ENCODE measurements around the gene TNPO2.

The TNPO2 gene

GRCh38 chr19:12666265-12667048, 57.3 kb downstream of the TNPO2 start, which contains the start of the genes MAN2B1 and WDR83:
TSS of gene MAN2B1 (minus strand) at chr19:12666742. CDS start at chr19:12666701, 41 bp downstream.
TSS of gene WDR83 (plus strand) at chr19:12666807. CDS start at chr19:12669791, 2,984 bp downstream.
- Mint-ChIP-seq H3K36me3 (ENCODE audit: low read depth) (peaks cover 25% of the 10 kb centered on the region), H3K9me3 (no peaks in the 10 kb centered on the region), H3K4me1 (peaks cover 52% of the 10 kb centered on the region), H3K27ac (peak within 1 kb of the TSS; percentile 96), H3K27me3 (no peaks in the 10 kb centered on the region), H3K4me3 (peak within 1 kb of the TSS; percentile 96)
- DNase-seq (peak; percentile 88), ATAC-seq (peak; percentile 73)

- peaks cover 32% of the 10 kb centered on the region for H3K36me3 Mint-ChIP-seq (ENCODE audit: low read depth)
- ATAC-seq (peak; percentile 31), DNase-seq (peak; percentile 41)
- no peaks in the 10 kb centered on the region for H3K9me3 Mint-ChIP-seq
- peaks cover 50% of the 10 kb centered on the region for H3K4me1 Mint-ChIP-seq
- H3K4me3 Mint-ChIP-seq, result peak overlapping the region; percentile 96
- peak overlapping the region; percentile 96 for H3K27ac Mint-ChIP-seq
- no peaks in the 10 kb centered on the region for H3K27me3 Mint-ChIP-seq
These were observed 58.0 kb downstream of the TNPO2 start for GRCh38 chr19:12665671-12666264.

- DNase-seq, result peak; percentile 66
- peak overlapping the region; percentile 96 for H3K27ac Mint-ChIP-seq
- no peaks in the 10 kb centered on the region for H3K27me3 Mint-ChIP-seq
- ATAC-seq, result peak; percentile 30
- H3K4me3 Mint-ChIP-seq, result peak overlapping the region; percentile 96
- no peaks in the 10 kb centered on the region for H3K9me3 Mint-ChIP-seq
- H3K36me3 Mint-ChIP-seq (ENCODE audit: low read depth), result peaks cover 35% of the 10 kb centered on the region
- H3K4me1 Mint-ChIP-seq, result peaks cover 46% of the 10 kb centered on the region
These were observed 58.5 kb downstream of the TNPO2 start for GRCh38 chr19:12665281-12665573.

GRCh38 chr19:12664406-12665280, 59.1 kb downstream of the TNPO2 start:
- Mint-ChIP-seq H3K9me3 (no peaks in the 10 kb centered on the region), H3K27me3 (no peaks in the 10 kb centered on the region), H3K4me1 (peaks cover 43% of the 10 kb centered on the region), H3K36me3 (ENCODE audit: low read depth) (peaks cover 39% of the 10 kb centered on the region), H3K4me3 (peak overlapping the region; percentile 96), H3K27ac (peak overlapping the region; percentile 96)
- DNase-seq (no peak), ATAC-seq (no peak)

- H3K27ac Mint-ChIP-seq, result no peak overlapping the region
- no peak for DNase-seq
- no peaks in the 10 kb centered on the region for H3K27me3 Mint-ChIP-seq
- no peak overlapping the region for H3K4me3 Mint-ChIP-seq
- H3K36me3 Mint-ChIP-seq (ENCODE audit: low read depth), result peaks cover 48% of the 10 kb centered on the region
- no peak for ATAC-seq
- no peaks in the 10 kb centered on the region for H3K9me3 Mint-ChIP-seq
- H3K4me1 Mint-ChIP-seq, result peaks cover 17% of the 10 kb centered on the region
These were observed 62.8 kb downstream of the TNPO2 start for GRCh38 chr19:12660980-12661379.

GRCh38 chr19:12657966-12658365, 65.8 kb downstream of the TNPO2 start:
- Mint-ChIP-seq H3K27me3 (no peaks in the 10 kb centered on the region), H3K4me3 (no peak overlapping the region), H3K9me3 (no peaks in the 10 kb centered on the region), H3K4me1 (no peaks in the 10 kb centered on the region), H3K36me3 (ENCODE audit: low read depth) (peaks cover 49% of the 10 kb centered on the region), H3K27ac (no peak overlapping the region)
- no peak for DNase-seq
- no peak for ATAC-seq

- Mint-ChIP-seq H3K36me3 (ENCODE audit: low read depth) (peaks cover 49% of the 10 kb centered on the region), H3K27ac (no peak overlapping the region), H3K4me1 (no peaks in the 10 kb centered on the region), H3K9me3 (no peaks in the 10 kb centered on the region), H3K27me3 (no peaks in the 10 kb centered on the region), H3K4me3 (no peak overlapping the region)
- peak; percentile 57 for DNase-seq
- ATAC-seq, result peak; percentile 43
These were observed 66.7 kb downstream of the TNPO2 start for GRCh38 chr19:12656899-12657571.

GRCh38 chr19:12655546-12655945, 68.2 kb downstream of the TNPO2 start:
- DNase-seq (no peak), ATAC-seq (no peak)
- peaks cover 41% of the 10 kb centered on the region for H3K36me3 Mint-ChIP-seq (ENCODE audit: low read depth)
- no peaks in the 10 kb centered on the region for H3K27me3 Mint-ChIP-seq
- H3K9me3 Mint-ChIP-seq, result no peaks in the 10 kb centered on the region
- no peak overlapping the region for H3K4me3 Mint-ChIP-seq
- no peak overlapping the region for H3K27ac Mint-ChIP-seq
- no peaks in the 10 kb centered on the region for H3K4me1 Mint-ChIP-seq

- no peak overlapping the region for H3K4me3 Mint-ChIP-seq
- no peaks in the 10 kb centered on the region for H3K4me1 Mint-ChIP-seq
- ATAC-seq, result no peak
- H3K9me3 Mint-ChIP-seq, result no peaks in the 10 kb centered on the region
- no peak overlapping the region for H3K27ac Mint-ChIP-seq
- no peak for DNase-seq
- H3K36me3 Mint-ChIP-seq (ENCODE audit: low read depth), result peaks cover 34% of the 10 kb centered on the region
- H3K27me3 Mint-ChIP-seq, result no peaks in the 10 kb centered on the region
These were observed 71.5 kb downstream of the TNPO2 start for GRCh38 chr19:12652219-12652618.

- H3K27me3 Mint-ChIP-seq, result no peaks in the 10 kb centered on the region
- no peak for DNase-seq
- no peaks in the 10 kb centered on the region for H3K9me3 Mint-ChIP-seq
- peaks cover 16% of the 10 kb centered on the region for H3K36me3 Mint-ChIP-seq (ENCODE audit: low read depth)
- ATAC-seq, result no peak
- no peak overlapping the region for H3K4me3 Mint-ChIP-seq
- H3K27ac Mint-ChIP-seq, result no peak overlapping the region
- H3K4me1 Mint-ChIP-seq, result no peaks in the 10 kb centered on the region
These were observed 73.8 kb downstream of the TNPO2 start for GRCh38 chr19:12649941-12650340.
